DMS 273 (cell line): Measurements from ENCODE around the gene CADM4.
"Not testable (repeated sequence)": the region's sequence is repeated elsewhere in the genome, so short reads cannot be mapped to it uniquely, and the experiment has no call there.

Experiments
- DNase-seq: peaks from one replicate; lab custom pipeline; 2025; ENCODE audit not compliant: unreplicated experiment; lab: John Stamatoyannopoulos, UW

The CADM4 gene

GRCh38 chr19:43639519-43640423 is at the start of gene CADM4:
Gene CADM4 (minus strand): TSS chr19:43639850. CDS start chr19:43639790, 60 bp downstream.
- peak; percentile 50 for DNase-seq

DNA sequence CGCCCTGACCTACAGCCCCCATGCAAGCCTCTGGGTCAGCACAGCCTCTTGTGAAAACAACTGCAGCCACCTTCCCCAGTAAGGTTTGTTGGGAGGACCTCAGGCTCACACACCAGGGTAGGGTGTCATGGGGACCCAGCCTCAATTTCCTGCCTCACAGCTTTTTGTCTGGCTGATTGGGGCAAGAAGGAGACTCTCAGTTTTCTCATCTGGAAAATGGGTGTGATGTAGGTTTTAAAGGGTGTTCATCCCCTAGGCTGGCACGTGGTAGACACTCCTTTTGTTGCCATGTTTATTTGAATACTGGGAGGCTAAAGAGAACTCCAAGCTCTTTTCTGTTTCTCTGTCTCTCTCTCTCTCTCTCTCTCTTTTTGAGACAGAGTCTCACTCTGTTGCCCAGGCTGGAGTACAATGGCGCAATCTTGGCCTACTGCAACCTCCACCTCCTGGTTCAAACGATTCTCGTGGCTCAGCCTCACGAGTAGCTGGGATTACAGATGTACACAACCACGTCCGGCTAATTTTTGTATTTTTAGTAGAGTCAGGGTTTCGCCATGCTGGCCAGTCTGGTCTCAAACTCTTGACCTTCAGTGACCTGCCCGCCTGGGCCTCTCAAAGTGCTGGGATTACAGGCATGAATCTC is 48.5 kb upstream of the CADM4 start:
- DNase-seq, result no peak

- no peak for DNase-seq
These were observed 48.0 kb upstream of the CADM4 start for GRCh38 chr19:43687660-43687997.

DNA sequence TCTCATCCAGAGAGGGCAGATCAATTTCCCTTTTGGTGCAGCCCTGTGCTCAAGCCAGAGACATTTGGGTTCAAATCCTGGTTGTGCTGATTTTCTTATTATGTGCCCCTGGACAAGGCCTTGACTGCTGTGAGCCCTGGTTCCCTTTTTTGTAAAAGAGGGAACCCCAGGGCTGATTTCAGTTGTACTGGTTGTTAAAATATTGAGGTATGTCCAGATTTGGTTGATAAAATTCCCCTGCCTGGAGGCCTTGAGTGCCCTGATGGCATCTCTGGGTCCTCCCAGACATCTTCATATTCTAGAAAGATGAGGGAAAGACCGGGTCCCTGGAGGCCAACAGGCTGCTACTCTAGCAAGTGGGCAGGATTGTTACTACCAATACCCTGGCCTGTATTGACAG is 44.7 kb upstream of the CADM4 start:
- DNase-seq, result no peak

DNA sequence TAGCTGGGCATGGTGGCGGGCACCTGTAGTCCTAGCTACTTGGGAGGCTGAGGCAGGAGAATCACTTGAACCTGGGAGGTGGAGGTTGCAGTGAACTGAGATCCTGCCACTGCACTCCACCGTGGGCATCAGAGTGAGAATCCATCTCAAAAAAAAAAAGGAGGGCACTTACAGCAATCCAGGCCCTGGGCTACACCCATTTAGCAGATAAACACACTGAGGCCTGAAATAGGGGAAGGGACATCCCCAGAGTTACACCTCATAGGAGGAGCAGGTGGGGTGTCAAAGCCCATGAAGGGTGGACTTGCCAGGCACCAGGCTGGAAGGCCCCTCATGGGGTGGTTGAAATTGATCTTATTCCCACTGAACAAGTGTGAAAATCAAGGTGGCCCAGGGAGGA is 44.3 kb upstream of the CADM4 start:
- DNase-seq, result no peak

DNA sequence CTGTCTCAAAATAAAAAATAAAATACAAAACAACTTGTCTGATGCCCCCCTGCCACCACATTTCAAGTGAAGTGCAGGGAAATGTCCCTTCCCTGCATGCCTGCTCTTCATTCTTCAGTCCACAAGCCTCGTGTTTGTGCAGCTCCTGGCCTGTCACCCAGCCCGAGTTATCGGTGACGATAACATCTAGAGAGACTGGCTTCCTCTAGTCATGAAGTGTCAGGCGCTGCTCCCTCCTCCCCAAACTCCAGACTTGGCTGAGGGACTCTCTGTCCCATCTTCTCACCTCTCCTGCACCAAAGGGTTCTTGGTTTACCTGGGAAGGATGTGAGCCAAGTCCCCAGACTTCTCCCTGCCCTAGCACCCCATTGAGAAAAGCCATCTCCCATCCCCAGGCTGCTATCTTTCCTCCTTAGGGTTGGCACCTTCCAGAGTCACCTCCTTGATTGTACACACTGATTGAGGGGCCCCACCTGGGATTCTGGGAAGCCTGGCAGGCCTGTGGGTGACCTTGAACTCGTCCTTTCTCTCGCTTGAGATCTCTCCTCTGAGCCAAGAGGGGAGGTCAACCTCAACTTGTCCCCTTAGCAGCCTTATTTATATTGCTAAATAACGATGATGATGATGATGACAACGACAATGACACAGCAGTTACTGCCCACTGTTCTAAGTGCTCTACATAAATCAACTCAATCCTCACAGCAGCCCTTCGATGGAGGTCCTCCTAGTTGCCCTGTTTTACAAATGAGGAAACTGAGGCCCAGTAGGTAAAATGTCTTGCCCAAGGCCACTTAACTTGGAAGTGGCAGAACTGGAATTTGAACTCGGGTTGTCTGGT is 43.4 kb upstream of the CADM4 start:
- no peak for DNase-seq

DNA sequence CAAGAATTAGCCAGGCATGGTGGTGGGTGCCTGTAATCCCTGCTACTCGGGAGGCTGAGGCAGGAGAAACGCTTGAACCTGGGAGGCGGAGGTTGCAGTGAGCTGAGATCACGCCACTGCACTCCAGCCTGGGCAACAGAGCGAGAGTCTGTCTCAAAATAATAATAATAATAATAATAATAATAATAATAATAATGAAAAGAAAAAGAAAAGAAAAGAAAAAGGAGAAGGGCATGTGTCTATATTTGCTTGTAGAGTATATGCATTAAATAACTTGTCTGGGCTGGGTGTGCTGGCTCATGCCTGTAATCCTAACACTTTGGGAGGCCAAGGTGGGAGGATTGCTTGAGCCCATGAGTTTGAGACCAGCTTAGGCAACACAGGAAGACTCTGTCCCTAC is 42.6 kb upstream of the CADM4 start:
- DNase-seq, result not testable (repeated sequence)

GRCh38 chr19:43681821-43682220 is 42.2 kb upstream of the CADM4 start:
- DNase-seq, result no peak

DNA sequence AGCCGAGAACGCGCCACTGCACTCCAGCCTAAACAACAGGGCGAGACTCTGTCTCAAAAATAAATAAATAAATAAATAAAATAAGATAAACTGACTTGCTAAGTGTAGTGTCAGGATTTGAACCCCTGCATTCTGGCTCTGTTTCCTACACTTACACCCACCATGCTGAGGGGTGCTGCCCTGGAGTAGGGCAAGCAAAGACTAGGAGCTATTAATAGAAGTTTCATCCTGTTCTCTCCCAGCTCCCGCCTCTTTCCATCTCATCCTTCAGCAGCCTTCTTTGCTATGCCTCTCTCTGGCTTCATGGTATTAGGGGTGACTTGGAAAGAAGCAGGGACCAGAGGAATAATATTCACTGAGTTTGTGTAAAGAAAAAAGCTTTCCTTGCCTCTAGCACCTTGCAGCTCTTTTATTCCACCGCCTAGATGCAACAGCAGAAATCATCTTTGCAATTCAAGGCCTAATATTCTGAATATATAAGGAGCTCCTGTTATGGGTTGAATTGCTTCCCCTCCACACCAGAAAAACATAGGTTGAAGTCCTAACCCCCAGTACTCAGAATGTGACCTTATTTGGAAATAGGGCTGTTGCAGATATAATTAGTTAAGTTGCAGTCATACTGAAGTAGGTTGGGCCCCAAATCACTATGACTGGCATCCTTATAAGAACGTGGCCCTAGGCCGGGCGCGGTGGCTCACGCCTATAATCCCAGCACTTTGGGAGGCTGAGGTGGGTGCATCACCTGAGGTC is 39.0 kb upstream of the CADM4 start:
- DNase-seq, result no peak

GRCh38 chr19:43675906-43676305 is 36.3 kb upstream of the CADM4 start:
- no peak for DNase-seq

DNA sequence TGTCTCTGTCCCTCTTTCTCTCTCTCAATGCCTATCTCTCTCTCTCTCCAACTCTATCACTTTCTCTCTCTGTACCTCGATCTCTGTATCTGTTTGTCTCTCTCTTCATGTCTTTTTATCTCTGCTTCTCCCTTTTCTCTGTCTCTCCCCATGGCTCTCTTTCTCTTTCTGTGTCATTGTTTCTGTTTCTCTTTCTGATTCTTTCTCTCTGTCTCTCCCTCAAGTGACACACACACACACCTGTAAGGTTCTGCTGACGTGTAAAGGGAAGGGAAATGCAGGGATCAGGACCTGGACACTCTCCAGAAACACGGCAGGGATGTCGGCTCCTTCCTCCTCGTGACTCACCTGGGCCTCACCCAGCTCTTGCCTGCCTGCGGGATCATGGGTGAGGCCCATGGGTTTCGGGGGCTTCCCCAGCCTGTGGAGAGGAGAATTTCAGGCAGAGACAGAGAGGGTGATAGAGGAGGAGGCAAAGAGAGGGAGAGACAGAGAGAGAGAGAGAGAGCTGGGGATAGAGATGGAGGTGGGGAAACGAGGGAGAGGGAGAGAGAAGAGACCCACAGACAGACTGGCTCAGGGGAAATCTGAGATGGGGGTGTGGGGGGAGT is 35.7 kb upstream of the CADM4 start:
- no peak for DNase-seq

DNA sequence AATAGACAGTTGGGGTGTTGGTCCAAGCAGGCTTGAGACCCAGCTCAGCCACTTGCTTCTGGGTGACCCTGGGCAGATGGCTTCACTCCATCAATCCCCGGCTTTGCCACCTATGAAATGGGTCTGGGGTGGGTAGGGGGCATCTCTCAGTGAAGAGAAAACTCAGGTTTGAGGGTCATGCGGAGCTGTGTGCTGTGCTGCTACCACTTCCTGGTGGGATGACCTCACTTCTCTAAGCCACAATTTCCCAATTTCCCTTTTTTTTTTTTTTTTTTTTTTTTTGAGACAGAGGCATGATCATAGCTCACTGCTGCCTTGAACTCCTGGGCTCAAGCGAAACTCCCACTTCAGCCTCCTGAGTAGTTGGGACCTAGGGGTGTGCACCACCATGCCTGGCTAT is 34.9 kb upstream of the CADM4 start:
- DNase-seq, result no peak

GRCh38 chr19:43674183-43674582 is 34.5 kb upstream of the CADM4 start:
- DNase-seq, result no peak

DNA sequence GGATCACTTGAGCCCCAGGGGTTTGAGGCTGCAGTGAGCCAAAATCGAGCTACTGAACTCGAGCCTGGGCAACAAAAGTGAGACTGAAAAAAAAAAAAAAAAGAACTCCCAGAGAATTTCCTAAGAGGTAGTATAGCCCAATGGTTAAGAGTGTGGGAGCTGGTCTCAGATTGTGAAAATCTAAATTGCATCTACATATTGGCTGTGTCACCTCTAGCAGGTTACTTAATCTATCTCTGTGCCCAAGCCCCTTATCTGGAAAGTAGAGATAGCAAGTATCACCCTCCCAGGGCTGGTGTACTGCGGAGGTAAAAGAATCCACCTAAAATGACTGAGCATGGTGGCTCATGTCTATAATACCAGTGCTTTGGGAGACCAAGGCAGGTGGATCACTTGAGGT is 34.0 kb upstream of the CADM4 start:
- DNase-seq, result no peak

GRCh38 chr19:43672061-43672679 is 32.5 kb upstream of the CADM4 start:
- no peak for DNase-seq

DNA sequence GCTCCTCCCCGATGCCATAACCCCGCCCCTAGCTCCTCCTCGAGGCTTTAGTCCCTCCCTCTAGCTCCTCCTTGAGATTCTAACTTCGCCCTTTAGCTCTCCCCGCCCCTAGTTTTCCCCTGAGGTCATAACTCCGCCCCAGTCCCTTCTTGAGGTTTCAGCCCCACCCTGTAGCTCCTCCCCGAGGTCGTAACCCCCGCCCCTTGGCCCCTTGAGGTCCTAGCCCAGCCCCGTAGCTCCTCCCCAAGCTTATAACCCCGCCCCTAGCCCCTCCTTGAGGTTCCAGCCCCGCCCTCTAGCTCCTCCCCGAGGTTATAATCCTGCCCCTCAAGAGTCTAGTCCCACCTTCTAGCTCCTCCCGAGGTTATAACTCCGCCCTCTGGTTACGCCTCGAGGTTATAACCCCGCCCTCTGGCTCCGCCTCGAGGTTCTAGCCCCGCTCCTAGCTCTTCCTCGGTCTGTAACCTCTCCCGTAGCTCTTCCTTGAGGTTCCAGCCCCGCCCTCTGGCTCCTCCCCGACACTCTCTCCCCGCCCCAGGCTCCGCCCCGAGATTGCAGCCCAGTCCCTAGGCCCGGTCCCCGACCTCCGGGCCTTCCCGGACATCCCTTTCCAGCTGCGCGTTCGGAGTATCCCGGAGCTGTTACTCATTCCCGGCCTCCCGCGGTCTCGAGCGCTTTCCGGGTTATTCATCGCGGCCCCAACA is 28.9 kb upstream of the CADM4 start:
- DNase-seq, result peak; percentile 99

DNA sequence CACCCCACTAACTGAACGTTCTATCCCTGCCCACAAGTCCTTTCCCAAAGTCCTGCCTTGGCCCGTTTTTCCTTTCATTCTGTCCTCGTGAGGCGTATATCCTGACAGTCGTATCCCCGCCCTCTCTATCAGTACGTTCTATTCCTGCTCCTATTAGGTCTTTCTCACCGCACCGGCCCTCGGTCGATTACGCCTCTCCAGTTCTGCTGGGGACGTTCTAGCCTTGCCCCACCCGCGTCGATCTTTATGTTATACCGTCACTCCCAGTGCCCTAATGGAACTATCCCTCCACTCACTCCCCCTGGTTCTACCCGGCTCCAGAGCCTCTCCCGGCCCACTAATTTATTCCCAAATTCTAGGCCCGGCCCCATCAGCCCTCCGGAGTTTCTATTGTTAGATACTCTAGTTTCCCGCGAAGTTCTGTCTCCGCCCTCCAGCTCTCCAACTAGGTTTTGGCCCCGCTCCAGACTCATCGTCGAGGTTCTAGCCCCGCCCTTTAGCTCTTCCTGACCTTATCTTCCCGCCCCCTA is 28.3 kb upstream of the CADM4 start:
- DNase-seq, result no peak

DNA sequence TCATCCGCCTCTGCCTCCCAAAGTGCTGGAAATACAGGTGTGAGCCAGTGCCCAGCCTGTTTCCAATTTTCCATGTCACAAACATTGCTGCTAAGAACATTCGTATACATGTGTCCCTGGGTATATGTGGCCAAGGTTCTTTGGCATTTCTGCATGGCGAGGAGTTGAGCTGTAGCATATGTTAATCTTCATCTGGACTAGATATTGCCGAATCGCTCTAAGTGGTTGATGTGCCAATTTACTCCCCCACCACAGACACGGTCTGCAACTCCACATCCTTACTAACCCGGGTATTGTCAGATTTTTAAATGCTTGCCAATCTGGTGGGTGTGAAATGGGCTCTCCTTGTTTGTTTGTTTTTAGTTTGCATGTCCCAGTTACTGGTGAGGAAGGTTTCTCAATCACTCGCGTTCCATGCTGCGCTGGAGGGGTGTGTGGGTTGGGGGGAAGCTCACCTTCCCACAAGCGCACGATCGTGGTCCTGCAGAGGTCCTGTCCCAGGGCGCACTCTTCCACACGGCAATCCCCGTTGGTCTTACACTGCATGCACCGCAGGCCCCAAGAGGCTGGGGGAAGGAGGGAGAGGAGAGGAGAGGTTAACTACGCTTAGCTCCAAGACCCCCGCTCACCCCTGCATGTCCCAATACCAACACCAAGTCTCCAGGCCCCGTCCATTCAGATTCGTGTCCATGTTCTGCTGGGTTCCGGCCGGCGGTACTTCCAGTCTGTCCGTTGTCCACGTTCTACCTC is 27.7 kb upstream of the CADM4 start:
- DNase-seq, result no peak

DNA sequence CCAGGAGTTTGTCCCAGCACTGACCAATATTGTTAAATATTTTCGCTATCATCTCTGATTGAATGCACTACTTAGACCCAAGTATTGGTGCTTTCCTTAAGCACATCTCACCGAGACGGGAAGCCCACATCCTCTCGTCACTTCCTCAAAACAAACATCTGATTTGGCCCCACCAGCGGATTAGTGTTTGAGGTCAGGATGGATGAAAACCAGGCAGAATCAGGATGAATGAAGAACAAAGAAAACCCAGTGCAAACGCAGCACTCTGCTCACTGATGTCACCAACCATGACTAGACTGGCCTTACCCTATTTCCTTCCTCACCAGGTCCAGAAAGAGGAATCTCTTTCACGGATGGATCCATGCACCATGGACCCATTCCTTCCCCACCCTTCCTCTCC is 24.4 kb upstream of the CADM4 start:
- DNase-seq, result no peak
